Gastroesophageal sphincter (tissue), 3 donors: ENCODE measurements around the gene SLC5A6.

Experiments used
- EP300 ChIP-seq: sonication (generic); formaldehyde crosslinking; IDR thresholded peaks from one replicate; pipeline ENCODE4 v1.6.1; 2017; ENCODE audit warnings: antibody characterized with exemption, mild to moderate bottlenecking
- POLR2A ChIP-seq, 2 donors: fragments of 450-650 bp; IDR thresholded peaks; one replicate each; pipeline ENCODE4 v1.6.1; 2017; ENCODE audit warnings: antibody characterized with exemption in 2 of 2, mild to moderate bottlenecking in 2 of 2, moderate library complexity in 1 of 2
- POLR2AphosphoS5 ChIP-seq: sonication (generic); formaldehyde crosslinking; IDR thresholded peaks from one replicate; pipeline ENCODE4 v1.6.1; 2017; ENCODE audit warnings: antibody characterized with exemption
- TF ChIP-seq, protein P1 (sequence below), 4 experiments: fragments of 200-600 bp in 2 of 4; fragments of 450-650 bp in 2 of 4; sonication (generic) in 1 of 4; IDR thresholded peaks; one replicate each; pipeline ENCODE4 v1.5.1; 2017 to 2019; ENCODE audit warnings: antibody characterized with exemption in 4 of 4, mild to moderate bottlenecking in 2 of 4, moderate library complexity in 2 of 4

DNA sequence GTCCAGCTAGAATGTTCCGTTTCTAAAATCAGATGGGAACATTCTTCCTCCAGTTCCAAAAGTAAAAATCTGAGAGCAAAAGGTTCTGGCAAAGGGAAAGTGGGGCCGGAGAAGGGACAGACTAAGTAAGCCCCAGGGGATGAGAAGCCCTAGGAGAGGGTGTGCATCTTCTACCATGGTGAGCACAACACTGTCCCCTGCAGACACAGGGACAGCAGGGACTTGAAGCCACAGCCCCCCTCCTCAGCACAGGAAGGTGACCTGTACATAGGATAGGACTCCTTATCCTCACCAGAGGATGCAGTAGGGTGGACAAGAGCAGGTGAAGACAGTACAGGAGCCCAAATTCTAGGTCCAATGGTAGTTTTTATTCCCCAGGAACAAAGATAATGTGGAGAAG is 12.8 kb downstream of the SLC5A6 start:
- TF ChIP-seq POLR2AphosphoS5 (no peak), EP300 (no peak), POLR2A (IDR thresholded peaks at IDR 0.05) (no peak)
- TF ChIP-seq, protein P1, sequence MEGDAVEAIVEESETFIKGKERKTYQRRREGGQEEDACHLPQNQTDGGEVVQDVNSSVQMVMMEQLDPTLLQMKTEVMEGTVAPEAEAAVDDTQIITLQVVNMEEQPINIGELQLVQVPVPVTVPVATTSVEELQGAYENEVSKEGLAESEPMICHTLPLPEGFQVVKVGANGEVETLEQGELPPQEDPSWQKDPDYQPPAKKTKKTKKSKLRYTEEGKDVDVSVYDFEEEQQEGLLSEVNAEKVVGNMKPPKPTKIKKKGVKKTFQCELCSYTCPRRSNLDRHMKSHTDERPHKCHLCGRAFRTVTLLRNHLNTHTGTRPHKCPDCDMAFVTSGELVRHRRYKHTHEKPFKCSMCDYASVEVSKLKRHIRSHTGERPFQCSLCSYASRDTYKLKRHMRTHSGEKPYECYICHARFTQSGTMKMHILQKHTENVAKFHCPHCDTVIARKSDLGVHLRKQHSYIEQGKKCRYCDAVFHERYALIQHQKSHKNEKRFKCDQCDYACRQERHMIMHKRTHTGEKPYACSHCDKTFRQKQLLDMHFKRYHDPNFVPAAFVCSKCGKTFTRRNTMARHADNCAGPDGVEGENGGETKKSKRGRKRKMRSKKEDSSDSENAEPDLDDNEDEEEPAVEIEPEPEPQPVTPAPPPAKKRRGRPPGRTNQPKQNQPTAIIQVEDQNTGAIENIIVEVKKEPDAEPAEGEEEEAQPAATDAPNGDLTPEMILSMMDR (IDR thresholded peaks at IDR 0.05) = no peak
